Spleen (tissue), 7 donors: ENCODE measurements around the gene RASEF.

Experiments
- POLR2AphosphoS5 ChIP-seq, 3 donors: sonication (generic); formaldehyde crosslinking; IDR thresholded peaks; one replicate each; pipeline ENCODE4 v1.5.1; 2017; ENCODE audit warnings: antibody characterized with exemption in 3 of 3
- TF ChIP-seq, protein P1 (sequence below), 11 experiments: fragments of 200-600 bp in 7 of 11; fragments of 450-650 bp in 4 of 11; sonication (generic) in 4 of 11; IDR thresholded peaks in 8 of 11; conservative IDR thresholded peaks in 3 of 11; 1 replicate in 7 of 11; 2 replicates in 4 of 11; pipeline versions ENCODE4 v1.4.0 to v1.8.0; 2016 to 2021; ENCODE audit warnings: antibody characterized with exemption in 11 of 11, inconsistent platforms in 4 of 11, mild to moderate bottlenecking in 1 of 11
- donor health status: DM: no; HTN: no; CAD: no; lungs with moderate emphysema.
- donor health status: DM: no; HTN: no; CAD: no.
- donor health status: DM: no; HTN: no; CAD: no.

DNA sequence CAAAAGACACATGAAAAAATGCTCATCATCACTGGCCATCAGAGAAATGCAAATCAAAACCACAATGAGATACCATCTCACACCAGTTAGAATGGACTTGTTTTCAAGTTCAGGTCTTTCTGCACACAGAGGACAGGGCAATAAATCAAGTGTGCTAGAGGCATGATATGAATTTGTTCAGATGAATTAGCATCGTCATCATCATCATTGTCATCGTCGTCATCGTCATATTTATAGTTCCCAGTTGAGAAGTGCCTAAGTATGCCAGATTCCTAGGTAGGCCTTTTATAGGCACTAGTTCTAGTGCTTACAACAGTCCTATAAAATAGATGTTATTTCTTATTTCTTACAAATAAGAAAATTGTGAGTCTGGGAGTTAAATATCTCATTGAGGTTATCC, 34.7 kb upstream of the RASEF start:
- no peak for TF ChIP-seq POLR2AphosphoS5 (IDR thresholded peaks at IDR 0.05)
- TF ChIP-seq, protein P1, sequence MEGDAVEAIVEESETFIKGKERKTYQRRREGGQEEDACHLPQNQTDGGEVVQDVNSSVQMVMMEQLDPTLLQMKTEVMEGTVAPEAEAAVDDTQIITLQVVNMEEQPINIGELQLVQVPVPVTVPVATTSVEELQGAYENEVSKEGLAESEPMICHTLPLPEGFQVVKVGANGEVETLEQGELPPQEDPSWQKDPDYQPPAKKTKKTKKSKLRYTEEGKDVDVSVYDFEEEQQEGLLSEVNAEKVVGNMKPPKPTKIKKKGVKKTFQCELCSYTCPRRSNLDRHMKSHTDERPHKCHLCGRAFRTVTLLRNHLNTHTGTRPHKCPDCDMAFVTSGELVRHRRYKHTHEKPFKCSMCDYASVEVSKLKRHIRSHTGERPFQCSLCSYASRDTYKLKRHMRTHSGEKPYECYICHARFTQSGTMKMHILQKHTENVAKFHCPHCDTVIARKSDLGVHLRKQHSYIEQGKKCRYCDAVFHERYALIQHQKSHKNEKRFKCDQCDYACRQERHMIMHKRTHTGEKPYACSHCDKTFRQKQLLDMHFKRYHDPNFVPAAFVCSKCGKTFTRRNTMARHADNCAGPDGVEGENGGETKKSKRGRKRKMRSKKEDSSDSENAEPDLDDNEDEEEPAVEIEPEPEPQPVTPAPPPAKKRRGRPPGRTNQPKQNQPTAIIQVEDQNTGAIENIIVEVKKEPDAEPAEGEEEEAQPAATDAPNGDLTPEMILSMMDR (IDR thresholded peaks at IDR 0.05 in 8 of 11, conservative IDR thresholded peaks at IDR 0.05 in 3 of 11), result no peak
